GM23338 (cell line): ENCODE results near the gene XRCC4. TPM values are rescaled to one million over a fixed set of nuclear protein-coding genes. Genes with fewer than 3 reads are reported as not detected.

Source experiments
- ATAC-seq: fragments of 200-7000 bp; cut with Tn5 transposase; 3 replicates; pipeline ENCODE4 v1.9.1; 2020
- DNase-seq: peaks from one replicate; pipeline ENCODE4 v3.0.0-alpha.2; 2015; ENCODE audit warnings: low spot score
- H2AFZ ChIP-seq: fragments of 200-600 bp; sonication (generic); 2 replicates; pipeline ENCODE4 v1.8.0; 2016; ENCODE audit warnings: antibody characterized with exemption, mild to moderate bottlenecking, moderate library complexity
- H3F3A ChIP-seq: fragments of 200-600 bp; sonication (generic); replicated peaks from 2 replicates; pipeline ENCODE4 v1.8.0; 2017; ENCODE audit warnings: antibody characterized with exemption, mixed run types, low read depth
- H3K27ac ChIP-seq: fragments of 200-600 bp; sonication (generic); 2 replicates; pipeline ENCODE4 v1.6.1; 2016; ENCODE audit warnings: low read depth
- H3K27me3 ChIP-seq: fragments of 200-600 bp; sonication (generic); 2 replicates; pipeline ENCODE4 v1.8.0; 2016; ENCODE audit warnings: mild to moderate bottlenecking, mixed run types, moderate library complexity; ENCODE audit not compliant: insufficient read depth
- H3K36me3 ChIP-seq: fragments of 200-600 bp; sonication (generic); 2 replicates; pipeline ENCODE4 v1.8.0; 2016; ENCODE audit warnings: mild to moderate bottlenecking; ENCODE audit not compliant: insufficient read depth
- H3K4me1 ChIP-seq: fragments of 200-600 bp; sonication (generic); 2 replicates; pipeline ENCODE4 v1.8.0; 2016; ENCODE audit warnings: mild to moderate bottlenecking, moderate library complexity; ENCODE audit not compliant: insufficient read depth
- H3K4me2 ChIP-seq: fragments of 200-600 bp; sonication (generic); 2 replicates; pipeline ENCODE4 v1.7.1; 2017; ENCODE audit warnings: mixed run types
- H3K4me3 ChIP-seq: fragments of 200-600 bp; sonication (generic); 2 replicates; pipeline ENCODE4 v1.6.1; 2016; ENCODE audit warnings: mixed run types
- H3K79me2 ChIP-seq: fragments of 200-600 bp; sonication (generic); replicated peaks from 2 replicates; pipeline ENCODE4 v1.8.0; 2017; ENCODE audit warnings: mild to moderate bottlenecking; ENCODE audit not compliant: insufficient read depth
- H3K9me2 ChIP-seq: fragments of 200-600 bp; sonication (generic); 2 replicates; pipeline ENCODE4 v1.8.0; 2017; ENCODE audit not compliant: insufficient read depth
- H4K20me1 ChIP-seq: fragments of 200-600 bp; sonication (generic); replicated peaks from 2 replicates; pipeline ENCODE4 v1.8.0; 2017; ENCODE audit warnings: mild to moderate bottlenecking; ENCODE audit not compliant: insufficient read depth
- H3K27ac Mint-ChIP-seq: 2 replicates; pipeline ENCODE4 v1.8.0; 2020; ENCODE audit warnings: inconsistent platforms, mild to moderate bottlenecking, moderate library complexity, mixed read lengths
- H3K27me3 Mint-ChIP-seq: 3 replicates; pipeline ENCODE4 v1.8.0; 2022; ENCODE audit warnings: low read depth, mild to moderate bottlenecking, moderate library complexity, mixed read lengths, inconsistent platforms; ENCODE audit not compliant: insufficient read depth, poor library complexity
- H3K36me3 Mint-ChIP-seq: 3 replicates; pipeline ENCODE4 v1.8.0; 2021; ENCODE audit warnings: low read depth, mild to moderate bottlenecking, inconsistent platforms, moderate library complexity, mixed read lengths
- H3K4me1 Mint-ChIP-seq: 3 replicates; pipeline ENCODE4 v1.8.0; 2020; ENCODE audit warnings: mild to moderate bottlenecking, inconsistent platforms, mixed read lengths
- H3K4me3 Mint-ChIP-seq: 3 replicates; pipeline ENCODE4 v1.8.0; 2021; ENCODE audit warnings: moderate library complexity, mild to moderate bottlenecking, inconsistent platforms, mixed read lengths
- H3K9me3 Mint-ChIP-seq: 3 replicates; pipeline ENCODE4 v1.8.0; 2020; ENCODE audit warnings: moderate library complexity, mild to moderate bottlenecking, inconsistent platforms, mixed read lengths
- CREB1 ChIP-seq: fragments of 250-450 bp; sonication (Bioruptor Pico); IDR thresholded peaks from 2 replicates; pipeline ENCODE4 v1.5.0; 2020; ENCODE audit warnings: low read depth, mild to moderate bottlenecking, moderate library complexity
- JUNB ChIP-seq: IDR thresholded peaks from one replicate; pipeline ENCODE4 v1.6.1; 2016; ENCODE audit warnings: antibody characterized with exemption; ENCODE audit not compliant: unreplicated experiment
- ZNF331 ChIP-seq: fragments of 250-450 bp; sonication (Bioruptor Pico); IDR thresholded peaks from 2 replicates; pipeline ENCODE4 v1.5.0; 2020; ENCODE audit warnings: low read depth, mild to moderate bottlenecking, moderate library complexity
- polyA plus RNA-seq: library from polyadenylated mRNA; unstranded; fragments of >200 nt; fragmentation: Nextera tagmentation; extraction: Ambion mirVana; gene quantifications from 2 replicates; pipeline ENCODE4 v1.2.1, GENCODE V29; 2016
- total RNA-seq: library from RNA; depleted of rRNA; stranded (reverse); fragments of >200 nt; shearing (Covaris generic); gene quantifications from 2 replicates; pipeline ENCODE4 v1.2.3, GENCODE V29; 2014
- TF ChIP-seq, protein P1 (sequence below): fragments of 250-450 bp; sonication (Bioruptor Pico); IDR thresholded peaks from 2 replicates; pipeline ENCODE4 v1.5.0; 2020; ENCODE audit warnings: mild to moderate bottlenecking, moderate library complexity
- TF ChIP-seq, protein P2 (sequence below), 2 experiments: fragments of 200-600 bp in 1 of 2; sonication (generic) in 1 of 2; conservative IDR thresholded peaks; 2 replicates each; pipeline versions ENCODE4 v1.5.1 to v1.6.1; 2016 to 2017; ENCODE audit warnings: antibody characterized with exemption in 2 of 2, low read depth in 2 of 2, mild to moderate bottlenecking in 2 of 2, moderate library complexity in 1 of 2
- TF ChIP-seq, protein P3 (sequence below): IDR thresholded peaks from one replicate; pipeline ENCODE4 v1.6.1; 2018; ENCODE audit warnings: antibody characterized with exemption; ENCODE audit not compliant: unreplicated experiment

The XRCC4 gene
- total and polyA plus RNA-seq, 2 experiments from 2014 or later: 11.5 to 22.4 TPM

DNA sequence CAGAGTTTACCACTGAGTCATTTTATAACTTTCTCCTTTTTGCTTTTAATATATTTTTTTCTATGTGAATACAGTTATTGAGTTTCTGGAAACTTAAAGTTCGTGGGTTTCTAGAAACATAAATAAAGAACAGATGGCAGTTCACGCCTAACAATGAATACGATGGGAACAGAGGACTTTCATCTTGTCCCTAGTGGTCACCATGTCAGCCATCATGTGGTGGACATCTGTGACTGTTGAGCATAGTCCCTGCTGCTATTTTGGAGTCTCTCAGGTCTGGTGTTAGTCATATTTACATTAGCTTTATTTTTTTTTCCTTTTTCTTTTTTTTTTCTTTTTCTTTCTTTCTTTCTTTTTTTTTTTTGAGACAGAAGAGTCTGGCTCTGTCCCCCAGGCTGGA, 85.3 kb downstream of the XRCC4 start (continued):
- TF ChIP-seq, protein P1, sequence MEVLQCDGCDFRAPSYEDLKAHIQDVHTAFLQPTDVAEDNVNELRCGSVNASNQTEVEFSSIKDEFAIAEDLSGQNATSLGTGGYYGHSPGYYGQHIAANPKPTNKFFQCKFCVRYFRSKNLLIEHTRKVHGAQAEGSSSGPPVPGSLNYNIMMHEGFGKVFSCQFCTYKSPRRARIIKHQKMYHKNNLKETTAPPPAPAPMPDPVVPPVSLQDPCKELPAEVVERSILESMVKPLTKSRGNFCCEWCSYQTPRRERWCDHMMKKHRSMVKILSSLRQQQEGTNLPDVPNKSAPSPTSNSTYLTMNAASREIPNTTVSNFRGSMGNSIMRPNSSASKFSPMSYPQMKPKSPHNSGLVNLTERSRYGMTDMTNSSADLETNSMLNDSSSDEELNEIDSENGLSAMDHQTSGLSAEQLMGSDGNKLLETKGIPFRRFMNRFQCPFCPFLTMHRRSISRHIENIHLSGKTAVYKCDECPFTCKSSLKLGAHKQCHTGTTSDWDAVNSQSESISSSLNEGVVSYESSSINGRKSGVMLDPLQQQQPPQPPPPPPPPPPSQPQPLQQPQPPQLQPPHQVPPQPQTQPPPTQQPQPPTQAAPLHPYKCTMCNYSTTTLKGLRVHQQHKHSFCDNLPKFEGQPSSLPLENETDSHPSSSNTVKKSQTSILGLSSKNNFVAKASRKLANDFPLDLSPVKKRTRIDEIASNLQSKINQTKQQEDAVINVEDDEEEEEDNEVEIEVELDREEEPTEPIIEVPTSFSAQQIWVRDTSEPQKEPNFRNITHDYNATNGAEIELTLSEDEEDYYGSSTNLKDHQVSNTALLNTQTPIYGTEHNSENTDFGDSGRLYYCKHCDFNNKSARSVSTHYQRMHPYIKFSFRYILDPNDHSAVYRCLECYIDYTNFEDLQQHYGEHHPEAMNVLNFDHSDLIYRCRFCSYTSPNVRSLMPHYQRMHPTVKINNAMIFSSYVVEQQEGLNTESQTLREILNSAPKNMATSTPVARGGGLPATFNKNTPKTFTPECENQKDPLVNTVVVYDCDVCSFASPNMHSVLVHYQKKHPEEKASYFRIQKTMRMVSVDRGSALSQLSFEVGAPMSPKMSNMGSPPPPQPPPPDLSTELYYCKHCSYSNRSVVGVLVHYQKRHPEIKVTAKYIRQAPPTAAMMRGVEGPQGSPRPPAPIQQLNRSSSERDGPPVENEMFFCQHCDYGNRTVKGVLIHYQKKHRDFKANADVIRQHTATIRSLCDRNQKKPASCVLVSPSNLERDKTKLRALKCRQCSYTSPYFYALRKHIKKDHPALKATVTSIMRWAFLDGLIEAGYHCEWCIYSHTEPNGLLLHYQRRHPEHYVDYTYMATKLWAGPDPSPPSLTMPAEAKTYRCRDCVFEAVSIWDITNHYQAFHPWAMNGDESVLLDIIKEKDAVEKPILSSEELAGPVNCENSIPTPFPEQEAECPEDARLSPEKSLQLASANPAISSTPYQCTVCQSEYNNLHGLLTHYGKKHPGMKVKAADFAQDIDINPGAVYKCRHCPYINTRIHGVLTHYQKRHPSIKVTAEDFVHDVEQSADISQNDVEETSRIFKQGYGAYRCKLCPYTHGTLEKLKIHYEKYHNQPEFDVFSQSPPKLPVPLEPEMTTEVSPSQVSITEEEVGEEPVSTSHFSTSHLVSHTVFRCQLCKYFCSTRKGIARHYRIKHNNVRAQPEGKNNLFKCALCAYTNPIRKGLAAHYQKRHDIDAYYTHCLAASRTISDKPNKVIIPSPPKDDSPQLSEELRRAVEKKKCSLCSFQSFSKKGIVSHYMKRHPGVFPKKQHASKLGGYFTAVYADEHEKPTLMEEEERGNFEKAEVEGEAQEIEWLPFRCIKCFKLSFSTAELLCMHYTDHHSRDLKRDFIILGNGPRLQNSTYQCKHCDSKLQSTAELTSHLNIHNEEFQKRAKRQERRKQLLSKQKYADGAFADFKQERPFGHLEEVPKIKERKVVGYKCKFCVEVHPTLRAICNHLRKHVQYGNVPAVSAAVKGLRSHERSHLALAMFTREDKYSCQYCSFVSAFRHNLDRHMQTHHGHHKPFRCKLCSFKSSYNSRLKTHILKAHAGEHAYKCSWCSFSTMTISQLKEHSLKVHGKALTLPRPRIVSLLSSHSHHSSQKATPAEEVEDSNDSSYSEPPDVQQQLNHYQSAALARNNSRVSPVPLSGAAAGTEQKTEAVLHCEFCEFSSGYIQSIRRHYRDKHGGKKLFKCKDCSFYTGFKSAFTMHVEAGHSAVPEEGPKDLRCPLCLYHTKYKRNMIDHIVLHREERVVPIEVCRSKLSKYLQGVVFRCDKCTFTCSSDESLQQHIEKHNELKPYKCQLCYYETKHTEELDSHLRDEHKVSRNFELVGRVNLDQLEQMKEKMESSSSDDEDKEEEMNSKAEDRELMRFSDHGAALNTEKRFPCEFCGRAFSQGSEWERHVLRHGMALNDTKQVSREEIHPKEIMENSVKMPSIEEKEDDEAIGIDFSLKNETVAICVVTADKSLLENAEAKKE: no peak
- TF ChIP-seq, protein P2, sequence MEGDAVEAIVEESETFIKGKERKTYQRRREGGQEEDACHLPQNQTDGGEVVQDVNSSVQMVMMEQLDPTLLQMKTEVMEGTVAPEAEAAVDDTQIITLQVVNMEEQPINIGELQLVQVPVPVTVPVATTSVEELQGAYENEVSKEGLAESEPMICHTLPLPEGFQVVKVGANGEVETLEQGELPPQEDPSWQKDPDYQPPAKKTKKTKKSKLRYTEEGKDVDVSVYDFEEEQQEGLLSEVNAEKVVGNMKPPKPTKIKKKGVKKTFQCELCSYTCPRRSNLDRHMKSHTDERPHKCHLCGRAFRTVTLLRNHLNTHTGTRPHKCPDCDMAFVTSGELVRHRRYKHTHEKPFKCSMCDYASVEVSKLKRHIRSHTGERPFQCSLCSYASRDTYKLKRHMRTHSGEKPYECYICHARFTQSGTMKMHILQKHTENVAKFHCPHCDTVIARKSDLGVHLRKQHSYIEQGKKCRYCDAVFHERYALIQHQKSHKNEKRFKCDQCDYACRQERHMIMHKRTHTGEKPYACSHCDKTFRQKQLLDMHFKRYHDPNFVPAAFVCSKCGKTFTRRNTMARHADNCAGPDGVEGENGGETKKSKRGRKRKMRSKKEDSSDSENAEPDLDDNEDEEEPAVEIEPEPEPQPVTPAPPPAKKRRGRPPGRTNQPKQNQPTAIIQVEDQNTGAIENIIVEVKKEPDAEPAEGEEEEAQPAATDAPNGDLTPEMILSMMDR (conservative IDR thresholded peaks at IDR 0.05; ENCODE audit: low read depth in 2 of 2): no peak

DNA sequence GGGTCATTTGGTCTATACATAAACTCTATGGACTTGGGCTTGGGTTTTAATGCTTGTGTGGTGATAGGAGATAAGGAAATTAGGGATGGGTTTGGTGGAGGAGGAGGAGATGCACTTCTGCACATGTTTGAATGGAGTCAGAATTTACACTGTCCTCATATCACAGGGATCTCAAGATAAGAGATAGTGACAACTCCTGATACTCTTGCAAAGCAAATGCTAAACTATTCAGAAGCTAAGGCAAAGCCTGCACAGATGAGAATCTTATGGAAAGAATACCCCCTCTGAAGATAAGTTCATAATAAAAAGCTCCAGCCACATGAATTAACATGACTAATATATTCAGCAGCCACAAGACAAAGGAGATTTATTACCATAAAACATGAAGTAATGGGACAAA, 90.2 kb downstream of the XRCC4 start:
- Mint-ChIP-seq H3K27me3 (no peaks in the 10 kb centered on the region), H3K36me3 (no peaks in the 10 kb centered on the region), H3K4me1 (peaks cover 16% of the 10 kb centered on the region), H3K27ac (peak overlapping the region; percentile 37; the same call in 1 of the 2 replicates), H3K4me3 (no peak overlapping the region), H3K9me3 (no peaks in the 10 kb centered on the region)
- Histone ChIP-seq H3K36me3 (no peaks in the 10 kb centered on the region), H3K27me3 (no peaks in the 10 kb centered on the region), H3K27ac (no peak overlapping the region), H3K4me2 (no peak overlapping the region), H3K9me2 (0 out of 2 replicates have a peak, but pooled peaks cover 3% of the 10 kb centered on the region), H3K79me2 (no peaks in the 10 kb centered on the region), H3K4me1 (no peaks in the 10 kb centered on the region; the same call in 1 of the 2 replicates), H3K4me3 (no peak overlapping the region), H4K20me1 (no peaks in the 10 kb centered on the region), H3F3A (no peaks in the 10 kb centered on the region), H2AFZ (no peak overlapping the region)
- ATAC-seq: no peak
- no peak for DNase-seq
- no peak for TF ChIP-seq CREB1 (CRISPR knock-in tag)
- no peak for TF ChIP-seq JUNB
- TF ChIP-seq, protein P2 (conservative IDR thresholded peaks at IDR 0.05; ENCODE audit: low read depth in 2 of 2): no peak
- no peak for TF ChIP-seq ZNF331
- TF ChIP-seq, protein P3, sequence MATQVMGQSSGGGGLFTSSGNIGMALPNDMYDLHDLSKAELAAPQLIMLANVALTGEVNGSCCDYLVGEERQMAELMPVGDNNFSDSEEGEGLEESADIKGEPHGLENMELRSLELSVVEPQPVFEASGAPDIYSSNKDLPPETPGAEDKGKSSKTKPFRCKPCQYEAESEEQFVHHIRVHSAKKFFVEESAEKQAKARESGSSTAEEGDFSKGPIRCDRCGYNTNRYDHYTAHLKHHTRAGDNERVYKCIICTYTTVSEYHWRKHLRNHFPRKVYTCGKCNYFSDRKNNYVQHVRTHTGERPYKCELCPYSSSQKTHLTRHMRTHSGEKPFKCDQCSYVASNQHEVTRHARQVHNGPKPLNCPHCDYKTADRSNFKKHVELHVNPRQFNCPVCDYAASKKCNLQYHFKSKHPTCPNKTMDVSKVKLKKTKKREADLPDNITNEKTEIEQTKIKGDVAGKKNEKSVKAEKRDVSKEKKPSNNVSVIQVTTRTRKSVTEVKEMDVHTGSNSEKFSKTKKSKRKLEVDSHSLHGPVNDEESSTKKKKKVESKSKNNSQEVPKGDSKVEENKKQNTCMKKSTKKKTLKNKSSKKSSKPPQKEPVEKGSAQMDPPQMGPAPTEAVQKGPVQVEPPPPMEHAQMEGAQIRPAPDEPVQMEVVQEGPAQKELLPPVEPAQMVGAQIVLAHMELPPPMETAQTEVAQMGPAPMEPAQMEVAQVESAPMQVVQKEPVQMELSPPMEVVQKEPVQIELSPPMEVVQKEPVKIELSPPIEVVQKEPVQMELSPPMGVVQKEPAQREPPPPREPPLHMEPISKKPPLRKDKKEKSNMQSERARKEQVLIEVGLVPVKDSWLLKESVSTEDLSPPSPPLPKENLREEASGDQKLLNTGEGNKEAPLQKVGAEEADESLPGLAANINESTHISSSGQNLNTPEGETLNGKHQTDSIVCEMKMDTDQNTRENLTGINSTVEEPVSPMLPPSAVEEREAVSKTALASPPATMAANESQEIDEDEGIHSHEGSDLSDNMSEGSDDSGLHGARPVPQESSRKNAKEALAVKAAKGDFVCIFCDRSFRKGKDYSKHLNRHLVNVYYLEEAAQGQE: no peak
